Activated CD8-positive, alpha-beta T cell treated with anti-CD3 and anti-CD28 coated beads, Interleukin-2, amount 10 ng/mL, durations not matched to agents 7 days and 5 days (primary cell): ENCODE measurements around the gene LFNG. TPM values are rescaled to one million over a fixed set of nuclear protein-coding genes. Genes with fewer than 3 reads are reported as not detected.

Experiments
- ATAC-seq: fragments of 150-1000 bp; cut with Tn5 transposase; one replicate; pipeline ENCODE4 v1.10.0; 2021; ENCODE audit warnings: moderate library complexity
- CTCF ChIA-PET: fragments of 350-600 bp; sonication (Branson Sonifier 250); formaldehyde crosslinking; loops from one replicate; lab custom pipeline; 2021; ENCODE audit warnings: antibody characterized with exemption; lab: Charles Lee
- POLR2A ChIA-PET: fragments of 350-600 bp; sonication (Branson Sonifier 250); formaldehyde crosslinking; loops from one replicate; lab custom pipeline; 2021; ENCODE audit warnings: antibody characterized with exemption; lab: Charles Lee
- DNase-seq: peaks from one replicate; pipeline ENCODE4 v3.0.0-alpha.2; 2020
- H3K27ac Mint-ChIP-seq: one replicate; pipeline ENCODE4 v1.8.0; 2021; ENCODE audit warnings: mild to moderate bottlenecking, mixed read lengths
- H3K27me3 Mint-ChIP-seq: one replicate; pipeline ENCODE4 v1.8.0; 2021; ENCODE audit warnings: low read depth, mixed read lengths
- H3K36me3 Mint-ChIP-seq: one replicate; pipeline ENCODE4 v1.8.0; 2021; ENCODE audit warnings: low read depth, mixed read lengths
- H3K4me1 Mint-ChIP-seq: one replicate; pipeline ENCODE4 v1.8.0; 2021; ENCODE audit warnings: low read depth, mixed read lengths
- H3K4me3 Mint-ChIP-seq: one replicate; pipeline ENCODE4 v1.8.0; 2021; ENCODE audit warnings: mild to moderate bottlenecking, mixed read lengths
- H3K9me3 Mint-ChIP-seq: one replicate; pipeline ENCODE4 v1.8.0; 2022; ENCODE audit warnings: mixed read lengths; ENCODE audit not compliant: insufficient read depth
- total RNA-seq, 2 experiments: library from RNA; stranded (reverse); gene quantifications; one replicate each; pipeline ENCODE4 v1.2.3, GENCODE V29; 2021

LFNG gene, protein sequence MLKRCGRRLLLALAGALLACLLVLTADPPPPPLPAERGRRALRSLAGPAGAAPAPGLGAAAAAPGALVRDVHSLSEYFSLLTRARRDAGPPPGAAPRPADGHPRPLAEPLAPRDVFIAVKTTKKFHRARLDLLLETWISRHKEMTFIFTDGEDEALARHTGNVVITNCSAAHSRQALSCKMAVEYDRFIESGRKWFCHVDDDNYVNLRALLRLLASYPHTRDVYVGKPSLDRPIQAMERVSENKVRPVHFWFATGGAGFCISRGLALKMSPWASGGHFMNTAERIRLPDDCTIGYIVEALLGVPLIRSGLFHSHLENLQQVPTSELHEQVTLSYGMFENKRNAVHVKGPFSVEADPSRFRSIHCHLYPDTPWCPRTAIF
- 100 to 1,000 TPM; 134 to 136 TPM for total RNA-seq

- peaks cover 29% of the 10 kb centered on the region for H3K4me1 Mint-ChIP-seq
- H3K27me3 Mint-ChIP-seq = no peaks in the 10 kb centered on the region
- H3K27ac Mint-ChIP-seq = peak within 1 kb of the TSS; percentile 87
- no peaks in the 10 kb centered on the region for H3K9me3 Mint-ChIP-seq
- peaks cover 29% of the 10 kb centered on the region for H3K36me3 Mint-ChIP-seq
- ChIA-PET CTCF (no interaction called here), POLR2A (interaction anchor here (1.0 to 5.1 kb wide), 2 partner anchors 9 to 40 kb away, joined by 3 to 57 read pairs; no protein-coding TSS in a partner anchor)
- peak; percentile 75 for ATAC-seq
- peak within 1 kb of the TSS; percentile 98 for H3K4me3 Mint-ChIP-seq
- peak; percentile 90 for DNase-seq
These were observed at the start of gene LFNG for GRCh38 chr7:2519119-2519930. LFNG (plus strand) TSS chr7:2519774; CDS start chr7:2519862, 88 bp downstream.

DNA sequence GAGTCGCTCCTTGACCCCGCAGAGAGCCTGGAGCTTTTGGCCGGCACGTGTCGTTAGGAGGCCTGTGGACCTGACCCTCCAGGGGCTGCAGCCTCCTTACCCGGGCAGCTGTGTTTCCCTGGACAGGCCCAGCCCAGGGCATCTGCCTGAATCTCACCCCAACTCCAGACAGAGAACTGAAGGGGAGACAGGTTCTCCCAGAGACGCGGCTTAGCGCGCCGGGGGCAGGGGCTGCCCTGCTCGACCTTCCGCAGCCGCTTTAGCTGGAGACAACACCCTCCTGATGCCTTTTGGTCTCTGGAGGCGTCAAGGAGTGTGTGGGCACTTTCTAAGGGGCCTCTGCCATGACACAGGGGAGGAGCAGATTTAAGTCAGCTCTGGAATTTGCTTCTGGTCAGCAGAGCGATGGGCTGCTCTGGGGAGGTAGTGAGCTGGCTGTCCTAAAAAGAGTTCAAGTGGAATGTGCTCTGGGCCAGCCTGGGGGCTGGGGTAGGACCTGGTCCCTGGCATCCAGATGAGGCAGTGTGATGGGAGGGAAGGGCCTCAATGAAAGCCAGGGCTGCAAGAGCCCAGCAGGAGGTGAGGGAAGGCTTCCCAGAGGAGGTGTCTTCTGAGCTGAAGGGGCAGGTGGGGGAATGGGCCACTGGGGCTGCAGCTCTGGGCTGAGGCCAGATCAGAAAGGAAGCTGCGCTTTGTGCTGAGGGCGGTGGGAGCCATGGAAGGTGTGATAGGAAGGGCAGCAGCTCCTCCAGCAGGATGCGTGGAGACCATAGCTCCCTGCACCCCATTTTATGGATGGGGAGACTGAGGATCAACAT is 49.2 kb upstream of the LFNG start:
- no peaks in the 10 kb centered on the region for H3K36me3 Mint-ChIP-seq

GRCh38 chr7:2471022-2471329 is 48.6 kb upstream of the LFNG start:
- ChIA-PET CTCF (interaction anchor here (0.7 to 2.9 kb wide), 6 partner anchors 9 to 239 kb away, joined by 3 to 18 read pairs (median 5); partner anchors contain the start of gene BRAT1), POLR2A (interaction anchor here (1.1 kb wide), 2 partner anchors 19 to 71 kb away, joined by 4 to 5 read pairs; no protein-coding TSS in a partner anchor)
- Mint-ChIP-seq H3K27me3 (peaks cover 15% of the 10 kb centered on the region), H3K4me3 (no peak overlapping the region), H3K4me1 (peaks cover 7% of the 10 kb centered on the region), H3K9me3 (no peaks in the 10 kb centered on the region), H3K27ac (no peak overlapping the region), H3K36me3 (no peaks in the 10 kb centered on the region)
- no peak for DNase-seq
- no peak for ATAC-seq

More for the DNA sequence above, 49.2 kb upstream of the LFNG start:
- Mint-ChIP-seq H3K9me3 (no peaks in the 10 kb centered on the region), H3K27ac (no peak overlapping the region), H3K4me3 (no peak overlapping the region), H3K27me3 (peaks cover 15% of the 10 kb centered on the region), H3K4me1 (peaks cover 7% of the 10 kb centered on the region)
- DNase-seq = no peak
- POLR2A ChIA-PET = interaction anchor here (0.8 to 1.1 kb wide), 3 partner anchors 18 to 71 kb away, joined by 3 to 5 read pairs (median 4); no protein-coding TSS in a partner anchor
- CTCF ChIA-PET = interaction anchor here (0.7 to 3.8 kb wide), 13 partner anchors 10 to 240 kb away, joined by 3 to 45 read pairs (median 6); partner anchors contain the start of genes BRAT1, CHST12 and TTYH3
- no peak for ATAC-seq

DNA sequence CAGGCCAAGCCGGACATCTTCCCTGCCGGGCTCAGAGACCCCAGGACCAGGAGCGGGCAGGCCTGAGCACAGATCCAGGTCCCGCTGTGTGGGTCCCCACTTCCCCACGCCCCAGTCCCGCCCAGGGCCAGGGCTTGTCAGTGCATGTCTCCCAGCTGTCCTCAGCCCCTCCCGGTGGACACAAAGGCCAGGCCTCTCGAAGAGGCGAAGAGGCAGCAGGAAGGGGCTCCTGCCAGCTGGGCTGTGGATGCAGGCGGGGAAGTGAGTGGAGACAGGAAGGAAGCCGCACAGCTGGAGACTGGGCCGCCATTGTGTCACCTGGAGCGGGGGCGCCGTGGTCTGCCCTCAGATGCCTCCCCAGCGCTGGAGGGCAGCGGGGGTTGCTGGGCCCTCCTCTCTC is 48.2 kb upstream of the LFNG start:
- Mint-ChIP-seq H3K4me3 (no peak overlapping the region), H3K4me1 (peaks cover 7% of the 10 kb centered on the region), H3K27ac (no peak overlapping the region), H3K36me3 (no peaks in the 10 kb centered on the region), H3K27me3 (peaks cover 15% of the 10 kb centered on the region), H3K9me3 (no peaks in the 10 kb centered on the region)
- CTCF ChIA-PET = interaction anchor here (1.1 to 1.5 kb wide), 3 partner anchors 20 to 87 kb away, joined by 3 to 6 read pairs (median 4); partner anchors contain the start of gene BRAT1
- POLR2A ChIA-PET = interaction anchor here (1.1 kb wide), 1 partner anchor 19 kb away, joined by 5 read pairs; no protein-coding TSS in a partner anchor
- DNase-seq (no peak), ATAC-seq (no peak)

DNA sequence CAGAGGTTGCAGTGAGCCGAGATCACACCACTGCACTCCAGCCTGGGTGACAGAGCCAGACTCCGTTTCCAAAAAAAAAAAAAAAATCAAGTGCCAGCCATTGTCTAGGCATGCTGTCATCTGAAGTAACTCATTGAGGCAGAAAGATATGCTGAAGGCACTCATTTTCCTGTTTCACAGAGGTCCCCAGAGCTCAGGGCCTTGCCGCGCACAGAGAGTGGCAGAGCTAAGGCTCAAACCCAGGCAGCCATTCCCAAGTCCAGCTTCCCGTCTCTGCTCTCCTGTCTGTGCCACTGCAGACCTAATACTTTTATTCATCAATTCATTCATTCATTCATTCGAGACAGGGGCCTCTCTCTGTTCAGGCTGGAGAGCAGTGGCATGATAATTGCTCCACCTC is 46.8 kb upstream of the LFNG start:
- CTCF ChIA-PET = interaction anchor here (0.8 kb wide), 1 partner anchor 20 kb away, joined by 4 read pairs; no protein-coding TSS in a partner anchor
- no peak overlapping the region for H3K27ac Mint-ChIP-seq
- DNase-seq (no peak), ATAC-seq (no peak)
- no peaks in the 10 kb centered on the region for H3K36me3 Mint-ChIP-seq
- no peaks in the 10 kb centered on the region for H3K9me3 Mint-ChIP-seq
- no peak overlapping the region for H3K4me3 Mint-ChIP-seq
- peaks cover 15% of the 10 kb centered on the region for H3K27me3 Mint-ChIP-seq
- H3K4me1 Mint-ChIP-seq = peaks cover 14% of the 10 kb centered on the region
- POLR2A ChIA-PET = no interaction called here

DNA sequence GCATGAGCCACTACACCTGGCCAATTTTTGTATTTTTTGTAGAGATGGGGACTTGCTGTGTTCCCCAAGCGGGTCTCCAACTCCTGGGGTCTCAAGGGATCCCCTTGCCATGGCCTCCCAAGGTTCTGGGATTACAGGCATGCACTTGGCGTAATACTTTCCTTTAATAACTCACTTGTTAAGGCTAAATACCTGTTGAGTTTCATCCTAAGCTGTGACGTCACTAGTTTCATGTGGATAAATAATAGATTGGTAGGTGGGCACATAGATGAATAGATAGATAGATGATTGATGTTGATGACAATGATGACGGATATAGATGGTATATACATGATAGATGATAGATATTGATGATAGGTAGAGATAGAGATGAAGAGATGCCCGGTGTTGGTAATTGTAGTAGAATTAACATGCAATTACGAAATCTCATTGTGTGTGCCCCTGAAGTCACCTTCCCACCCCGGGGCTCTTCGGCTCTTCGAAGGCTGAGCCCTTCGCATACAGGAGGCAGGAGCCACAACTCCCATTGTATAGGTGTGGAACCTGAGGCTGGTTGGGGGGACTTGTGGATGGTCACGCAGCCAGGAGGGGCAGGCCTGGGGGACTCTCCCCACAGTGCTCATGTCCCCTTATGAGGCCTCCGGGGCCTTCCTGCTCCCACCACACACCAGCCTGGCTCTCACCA is 45.9 kb upstream of the LFNG start:
- H3K36me3 Mint-ChIP-seq = no peaks in the 10 kb centered on the region
- no peaks in the 10 kb centered on the region for H3K9me3 Mint-ChIP-seq
- ATAC-seq (no peak), DNase-seq (no peak)
- H3K4me3 Mint-ChIP-seq = no peak overlapping the region
- no peak overlapping the region for H3K27ac Mint-ChIP-seq
- ChIA-PET CTCF (no interaction called here), POLR2A (interaction anchor here (1.2 kb wide), 1 partner anchor 67 kb away, joined by 4 read pairs; no protein-coding TSS in a partner anchor)
- peaks cover 22% of the 10 kb centered on the region for H3K4me1 Mint-ChIP-seq
- H3K27me3 Mint-ChIP-seq = peaks cover 15% of the 10 kb centered on the region

- Mint-ChIP-seq H3K27me3 (peaks cover 14% of the 10 kb centered on the region), H3K36me3 (no peaks in the 10 kb centered on the region), H3K4me3 (no peak overlapping the region), H3K27ac (no peak overlapping the region), H3K4me1 (peaks cover 23% of the 10 kb centered on the region), H3K9me3 (no peaks in the 10 kb centered on the region)
- POLR2A ChIA-PET = interaction anchor here (1.2 kb wide), 1 partner anchor 66 kb away, joined by 4 read pairs; no protein-coding TSS in a partner anchor
- ATAC-seq (no peak), DNase-seq (no peak)
- CTCF ChIA-PET = no interaction called here
These were observed 45.4 kb upstream of the LFNG start for GRCh38 chr7:2474224-2474623.

- Mint-ChIP-seq H3K36me3 (no peaks in the 10 kb centered on the region), H3K4me3 (no peak overlapping the region), H3K27me3 (peaks cover 9% of the 10 kb centered on the region), H3K27ac (no peak overlapping the region), H3K9me3 (no peaks in the 10 kb centered on the region), H3K4me1 (peaks cover 24% of the 10 kb centered on the region)
- ChIA-PET POLR2A (interaction anchor here (0.6 to 1.2 kb wide), 2 partner anchors 65 to 224 kb away, joined by 3 to 4 read pairs; no protein-coding TSS in a partner anchor), CTCF (no interaction called here)
- DNase-seq (no peak), ATAC-seq (no peak)
These were observed 44.5 kb upstream of the LFNG start for GRCh38 chr7:2474813-2475677.

DNA sequence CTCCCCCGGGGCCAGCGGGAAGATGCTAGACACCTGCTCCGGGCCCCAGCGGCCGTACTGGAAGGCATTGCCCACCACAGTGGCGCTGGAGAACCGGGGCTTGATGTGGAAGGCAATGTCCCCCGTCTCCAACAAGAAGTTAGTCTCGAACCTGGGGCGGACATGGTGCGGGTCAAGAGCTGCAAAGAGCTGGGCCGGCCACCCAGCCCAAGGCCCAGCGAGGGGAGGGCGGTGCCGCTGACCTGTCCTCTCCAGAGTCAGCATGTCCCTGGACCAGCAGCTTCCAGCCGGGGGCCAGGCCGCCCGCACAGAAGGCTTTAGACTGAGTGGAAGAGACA is 43.9 kb upstream of the LFNG start:
- Mint-ChIP-seq H3K9me3 (no peaks in the 10 kb centered on the region), H3K27me3 (peaks cover 4% of the 10 kb centered on the region), H3K36me3 (no peaks in the 10 kb centered on the region), H3K27ac (no peak overlapping the region), H3K4me3 (no peak overlapping the region), H3K4me1 (peaks cover 24% of the 10 kb centered on the region)
- CTCF ChIA-PET = no interaction called here
- ATAC-seq (no peak), DNase-seq (no peak)
- POLR2A ChIA-PET = no interaction called here

DNA sequence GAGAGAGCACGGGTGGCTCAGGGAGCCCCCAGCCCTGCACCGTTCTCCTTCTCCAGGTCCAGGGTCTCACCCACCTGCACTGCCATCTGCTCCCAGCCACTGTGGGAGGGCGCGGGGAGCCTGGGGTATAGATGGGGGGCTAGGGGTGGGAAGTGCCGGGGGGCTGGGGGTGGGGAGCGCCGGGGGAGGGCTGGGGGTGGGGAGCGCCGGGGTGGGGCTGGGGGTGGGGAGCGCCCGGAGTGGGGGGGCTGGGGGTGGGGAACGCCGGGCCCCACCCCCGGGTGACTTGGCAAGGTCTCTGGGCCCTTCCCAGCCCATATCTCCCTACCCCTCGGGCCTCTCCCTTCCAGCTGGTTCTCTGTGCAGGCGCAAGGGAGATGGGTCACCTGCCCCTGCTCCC is 43.3 kb upstream of the LFNG start, which contains the start of gene GRIFIN:
Gene GRIFIN, minus strand, starts transcription at position 101 of the 400 bp plus-strand sequence. Its CDS starts 15 bp downstream, at position 86.
- H3K9me3 Mint-ChIP-seq = no peaks in the 10 kb centered on the region
- peaks cover 3% of the 10 kb centered on the region for H3K27me3 Mint-ChIP-seq
- ChIA-PET CTCF (no interaction called here), POLR2A (no interaction called here)
- peaks cover 21% of the 10 kb centered on the region for H3K4me1 Mint-ChIP-seq
- no peaks in the 10 kb centered on the region for H3K36me3 Mint-ChIP-seq
- DNase-seq (no peak), ATAC-seq (no peak)
- peak within 1 kb of the TSS; percentile 67 for H3K27ac Mint-ChIP-seq
- H3K4me3 Mint-ChIP-seq = no peak within 1 kb of the TSS
